ENCODE data around the gene GPRASP2. TPM values are rescaled to one million over a fixed set of nuclear protein-coding genes. Genes with fewer than 3 reads are reported as not detected.
"Not testable (repeated sequence)": the region's sequence is repeated elsewhere in the genome, so short reads cannot be mapped to it uniquely, and the experiment has no call there.

Gene GPRASP2
- polyA plus RNA-seq, 1 experiment: 15.7 TPM

DNA sequence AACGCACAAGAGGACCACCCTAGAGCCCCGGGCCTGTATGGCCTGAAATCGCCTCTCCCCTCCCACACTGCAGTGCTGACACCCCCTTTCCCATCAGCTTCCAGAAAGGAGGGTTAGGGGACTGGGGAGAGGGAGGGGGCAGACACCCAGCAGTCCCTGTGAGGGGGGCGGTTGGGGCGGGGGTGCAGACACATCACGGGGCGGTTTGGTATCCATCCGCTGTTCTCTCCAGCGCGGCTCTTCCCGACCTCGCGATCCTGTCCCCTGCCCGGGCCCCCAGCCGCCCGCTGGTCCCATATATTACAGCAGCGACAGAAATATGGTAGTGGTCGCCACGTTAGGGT, 404 bp upstream of the GPRASP2 start:
- no peak for TF ChIP-seq CTCF (IDR thresholded peaks at IDR 0.05; ENCODE audit: low read depth, low read length)
- Histone ChIP-seq H3K27ac (ENCODE audit: low read depth, low read length) (no peak overlapping the region), H3K4me3 (ENCODE audit: low read depth, low read length) (peak overlapping the region; percentile 71), H3K9me3 (ENCODE audit: control insufficient read depth, insufficient read depth, low read length) (no peaks in the 10 kb centered on the region), H3K27me3 (ENCODE audit: control insufficient read depth, insufficient read depth, low read length) (no peaks in the 10 kb centered on the region)
- DNase-seq (ENCODE audit: low read depth, low spot score): no peak
- ChIA-PET CTCF (interaction anchor here (0.6 kb wide), 1 partner anchor 41 kb away, joined by 3 read pairs; no protein-coding TSS in a partner anchor), POLR2A (no interaction called here)

GRCh38 chrX:102712981-102713625, 855 bp downstream of the GPRASP2 start:
- POLR2A ChIA-PET: interaction anchor here (0.7 kb wide), 1 partner anchor 10 kb away, joined by 3 read pairs; no protein-coding TSS in a partner anchor
- Histone ChIP-seq H3K4me3 (ENCODE audit: low read depth, low read length) (peak overlapping the region; percentile 71), H3K27ac (ENCODE audit: low read depth, low read length) (no peak overlapping the region), H3K27me3 (ENCODE audit: control insufficient read depth, insufficient read depth, low read length) (no peaks in the 10 kb centered on the region), H3K9me3 (ENCODE audit: control insufficient read depth, insufficient read depth, low read length) (no peaks in the 10 kb centered on the region)
- CTCF ChIA-PET: no interaction called here
- DNase-seq (ENCODE audit: low read depth, low spot score): no peak
- TF ChIP-seq CTCF (IDR thresholded peaks at IDR 0.05; ENCODE audit: low read depth, low read length): peak; percentile 73

DNA sequence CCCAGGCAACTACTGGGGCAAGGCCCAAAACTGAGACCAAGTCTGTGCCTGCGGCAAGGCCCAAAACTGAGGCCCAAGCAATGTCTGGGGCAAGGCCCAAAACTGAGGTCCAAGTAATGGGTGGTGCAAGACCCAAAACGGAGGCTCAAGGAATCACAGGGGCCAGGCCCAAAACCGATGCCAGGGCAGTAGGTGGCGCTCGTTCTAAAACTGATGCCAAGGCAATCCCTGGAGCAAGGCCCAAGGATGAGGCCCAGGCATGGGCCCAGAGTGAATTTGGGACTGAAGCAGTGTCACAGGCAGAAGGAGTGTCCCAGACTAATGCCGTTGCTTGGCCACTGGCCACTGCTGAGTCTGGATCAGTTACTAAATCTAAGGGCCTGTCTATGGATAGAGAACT, 2.7 kb downstream of the GPRASP2 start:
- ChIA-PET POLR2A (no interaction called here), CTCF (interaction anchor here (0.5 kb wide), 1 partner anchor 42 kb away, joined by 3 read pairs; no protein-coding TSS in a partner anchor)
- no peak for TF ChIP-seq CTCF (IDR thresholded peaks at IDR 0.05; ENCODE audit: low read depth, low read length)
- DNase-seq (ENCODE audit: low read depth, low spot score): no peak
- no peaks in the 10 kb centered on the region for H3K9me3 ChIP-seq (ENCODE audit: control insufficient read depth, insufficient read depth, low read length)
- H3K27me3 ChIP-seq (ENCODE audit: control insufficient read depth, insufficient read depth, low read length): no peaks in the 10 kb centered on the region
- no peak overlapping the region for H3K4me3 ChIP-seq (ENCODE audit: low read depth, low read length)
- no peak overlapping the region for H3K27ac ChIP-seq (ENCODE audit: low read depth, low read length)

GRCh38 chrX:102715967-102716366, 3.7 kb downstream of the GPRASP2 start:
- Histone ChIP-seq H3K4me3 (ENCODE audit: low read depth, low read length) (no peak overlapping the region), H3K27ac (ENCODE audit: low read depth, low read length) (no peak overlapping the region), H3K9me3 (ENCODE audit: control insufficient read depth, insufficient read depth, low read length) (no peaks in the 10 kb centered on the region), H3K27me3 (ENCODE audit: control insufficient read depth, insufficient read depth, low read length) (no peaks in the 10 kb centered on the region)
- no peak for TF ChIP-seq CTCF (IDR thresholded peaks at IDR 0.05; ENCODE audit: low read depth, low read length)
- no peak for DNase-seq (ENCODE audit: low read depth, low spot score)
- CTCF ChIA-PET: no interaction called here
- POLR2A ChIA-PET: no interaction called here

GRCh38 chrX:102720237-102721168, 8.3 kb downstream of the GPRASP2 start, which contains the start of gene GPRASP3:
TSS of gene GPRASP3 (plus strand) at chrX:102720743. CDS start at chrX:102748996, 28,253 bp downstream.
- Histone ChIP-seq H3K9me3 (ENCODE audit: control insufficient read depth, insufficient read depth, low read length) (no peaks in the 10 kb centered on the region), H3K27ac (ENCODE audit: low read depth, low read length) (no peak within 1 kb of the TSS), H3K4me3 (ENCODE audit: low read depth, low read length) (peak within 1 kb of the TSS; percentile 73), H3K27me3 (ENCODE audit: control insufficient read depth, insufficient read depth, low read length) (no peaks in the 10 kb centered on the region)
- POLR2A ChIA-PET: no interaction called here
- DNase-seq (ENCODE audit: low read depth, low spot score): peak; percentile 34
- CTCF ChIA-PET: interaction anchor here (1.1 kb wide), 1 partner anchor 115 kb away, joined by 3 read pairs; no protein-coding TSS in a partner anchor
- no peak for TF ChIP-seq CTCF (IDR thresholded peaks at IDR 0.05; ENCODE audit: low read depth, low read length)

GRCh38 chrX:102721169-102721506, 8.9 kb downstream of the GPRASP2 start:
- H3K27me3 ChIP-seq (ENCODE audit: control insufficient read depth, insufficient read depth, low read length); POLR2A ChIA-PET; DNase-seq (ENCODE audit: low read depth, low spot score); H3K27ac ChIP-seq (ENCODE audit: low read depth, low read length); H3K9me3 ChIP-seq (ENCODE audit: control insufficient read depth, insufficient read depth, low read length): not testable (repeated sequence)
- CTCF ChIA-PET: interaction anchor here (1.1 kb wide), 1 partner anchor 115 kb away, joined by 3 read pairs; no protein-coding TSS in a partner anchor
- peak overlapping the region; percentile 73 for H3K4me3 ChIP-seq (ENCODE audit: low read depth, low read length)

Data from AG04450 (cell line).